ENCODE measurements around the gene CXCL14. TPM values are rescaled to one million over a fixed set of nuclear protein-coding genes. Genes with fewer than 3 reads are reported as not detected.

Gene CXCL14
- total and polyA plus RNA-seq, 2 donors (not counting 1 experiment from before 2014, with no cell fraction given): not detected

DNA sequence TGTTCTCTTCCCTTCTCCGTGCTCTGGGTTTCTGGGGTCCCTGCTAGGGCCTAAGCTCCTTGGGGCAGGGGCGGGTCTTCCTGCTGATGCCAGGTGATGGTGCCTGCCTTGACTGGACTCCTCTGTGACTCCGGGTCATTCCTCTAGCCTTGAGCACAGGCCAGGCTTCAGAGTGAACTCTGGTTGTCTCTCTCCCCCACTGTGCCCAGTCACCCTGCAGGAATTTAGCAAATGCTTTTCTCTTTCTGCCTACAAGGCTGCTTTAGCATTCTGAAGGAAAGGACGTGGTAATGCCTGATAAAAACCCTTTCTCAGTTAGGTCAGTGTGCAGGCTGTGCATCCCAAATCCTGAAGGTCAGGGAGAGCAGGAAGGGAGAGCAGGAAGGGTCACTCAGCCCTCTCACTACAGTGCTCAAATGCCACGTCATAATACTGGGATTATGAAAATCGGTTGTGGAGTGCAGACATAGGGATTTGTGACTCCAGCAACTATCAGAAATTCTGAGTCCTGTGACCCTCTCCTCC lies 2.7 kb downstream of the CXCL14 start:
- H4K20me1 ChIP-seq (ENCODE audit: control insufficient read depth, insufficient read depth, low read length, poor library complexity, severe bottlenecking): no peaks in the 10 kb centered on the region
- no peak overlapping the region for H2AFZ ChIP-seq (ENCODE audit: insufficient read depth, low read depth, low read length, poor library complexity, severe bottlenecking)
- ATAC-seq (ENCODE audit: low read depth): no peak
- CTCF ChIA-PET: no interaction called here
- Mint-ChIP-seq H3K27ac (no peak overlapping the region), H3K9me3 (ENCODE audit: insufficient read depth) (no peaks in the 10 kb centered on the region), H3K4me1 (no peaks in the 10 kb centered on the region), H3K27me3 (peaks cover 47% of the 10 kb centered on the region), H3K4me3 (no peak overlapping the region)
- H3K9me3 ChIP-seq (ENCODE audit: control extremely low read depth in 1 of 3, control insufficient read depth in 2 of 3, insufficient read depth in 1 of 3, low read length in 2 of 3): no peaks in the 10 kb centered on the region
- no peaks in the 10 kb centered on the region for H3K79me2 ChIP-seq (ENCODE audit: control insufficient read depth, insufficient read depth, low read length)
- intact Hi-C loops (cut with micrococcal nuclease): no loop called here
- POLR2A ChIA-PET: no interaction called here
- no peak overlapping the region for H3K27ac ChIP-seq (ENCODE audit: low read length in 2 of 2)
- WGBS (ENCODE audit: insufficient coverage): 77% methylated on average over 3 of the region's 6 CpGs
- DNase-seq: no peak
- H3K4me3 ChIP-seq (ENCODE audit: control extremely low read depth in 1 of 5, extremely low read depth in 1 of 5, insufficient read depth in 1 of 5, low read depth in 2 of 5, low read length in 4 of 5): no peak overlapping the region
- peaks cover 0 to 36% (median 4%) of the 10 kb centered on the region in 4 experiments for H3K27me3 ChIP-seq (replicated peaks in 1 of 4; ENCODE audit: control extremely low read depth in 1 of 4, control insufficient read depth in 3 of 4, insufficient read depth in 4 of 4, low read length in 3 of 4)
- no peak overlapping the region for H3K9ac ChIP-seq (ENCODE audit: low read length)
- no peak overlapping the region for H3K4me2 ChIP-seq (replicated peaks; ENCODE audit: low read depth, low read length, poor library complexity, severe bottlenecking)
- TF ChIP-seq, protein P1, sequence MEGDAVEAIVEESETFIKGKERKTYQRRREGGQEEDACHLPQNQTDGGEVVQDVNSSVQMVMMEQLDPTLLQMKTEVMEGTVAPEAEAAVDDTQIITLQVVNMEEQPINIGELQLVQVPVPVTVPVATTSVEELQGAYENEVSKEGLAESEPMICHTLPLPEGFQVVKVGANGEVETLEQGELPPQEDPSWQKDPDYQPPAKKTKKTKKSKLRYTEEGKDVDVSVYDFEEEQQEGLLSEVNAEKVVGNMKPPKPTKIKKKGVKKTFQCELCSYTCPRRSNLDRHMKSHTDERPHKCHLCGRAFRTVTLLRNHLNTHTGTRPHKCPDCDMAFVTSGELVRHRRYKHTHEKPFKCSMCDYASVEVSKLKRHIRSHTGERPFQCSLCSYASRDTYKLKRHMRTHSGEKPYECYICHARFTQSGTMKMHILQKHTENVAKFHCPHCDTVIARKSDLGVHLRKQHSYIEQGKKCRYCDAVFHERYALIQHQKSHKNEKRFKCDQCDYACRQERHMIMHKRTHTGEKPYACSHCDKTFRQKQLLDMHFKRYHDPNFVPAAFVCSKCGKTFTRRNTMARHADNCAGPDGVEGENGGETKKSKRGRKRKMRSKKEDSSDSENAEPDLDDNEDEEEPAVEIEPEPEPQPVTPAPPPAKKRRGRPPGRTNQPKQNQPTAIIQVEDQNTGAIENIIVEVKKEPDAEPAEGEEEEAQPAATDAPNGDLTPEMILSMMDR (IDR thresholded peaks at IDR 0.05): no peak
- TF ChIP-seq EZH2 (IDR thresholded peaks at IDR 0.05; ENCODE audit: borderline replicate concordance, insufficient read depth, low read depth, low read length, poor library complexity, severe bottlenecking): no peak
- H3K4me1 ChIP-seq (ENCODE audit: control insufficient read depth in 2 of 2, insufficient read depth in 2 of 2, low read length in 2 of 2): no peaks in the 10 kb centered on the region
- H3K36me3 ChIP-seq (replicated peaks in 1 of 2; ENCODE audit: control extremely low read depth in 1 of 2, control insufficient read depth in 1 of 2, extremely low read depth in 1 of 2, insufficient read depth in 2 of 2, low read length in 1 of 2): no peaks in the 10 kb centered on the region

DNA sequence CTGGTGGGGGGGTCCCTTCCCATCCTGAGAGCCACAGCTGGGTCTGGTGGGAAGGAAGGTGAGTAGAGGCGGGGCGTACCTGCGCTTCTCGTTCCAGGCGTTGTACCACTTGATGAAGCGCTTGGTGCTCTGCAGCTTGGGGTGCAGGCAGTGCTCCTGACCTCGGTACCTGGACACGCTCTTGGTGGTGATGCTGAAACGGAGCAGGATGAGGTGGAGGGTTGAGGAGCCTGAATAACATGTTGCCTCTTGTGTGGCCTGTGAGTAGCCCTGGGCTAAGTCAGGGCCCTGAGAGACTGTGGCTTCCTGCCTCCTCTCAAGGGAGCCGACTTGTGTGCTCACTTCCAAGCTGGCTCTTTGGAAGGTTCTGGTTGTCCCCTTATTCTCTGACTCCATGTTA lies 4.3 kb downstream of the CXCL14 start:
- ATAC-seq (ENCODE audit: low read depth) (no peak), DNase-seq (no peak)
- Histone ChIP-seq H3K9ac (ENCODE audit: low read length) (no peak overlapping the region), H3K36me3 (replicated peaks in 1 of 2; ENCODE audit: control extremely low read depth in 1 of 2, control insufficient read depth in 1 of 2, extremely low read depth in 1 of 2, insufficient read depth in 2 of 2, low read length in 1 of 2) (no peaks in the 10 kb centered on the region), H3K27me3 (replicated peaks in 1 of 4; ENCODE audit: control extremely low read depth in 1 of 4, control insufficient read depth in 3 of 4, insufficient read depth in 4 of 4, low read length in 3 of 4) (peaks cover 0 to 35% (median 2%) of the 10 kb centered on the region in 4 experiments), H3K27ac (ENCODE audit: low read length in 2 of 2) (no peak overlapping the region), H3K4me2 (replicated peaks; ENCODE audit: low read depth, low read length, poor library complexity, severe bottlenecking) (no peak overlapping the region), H3K9me3 (ENCODE audit: control extremely low read depth in 1 of 3, control insufficient read depth in 2 of 3, insufficient read depth in 1 of 3, low read length in 2 of 3) (no peaks in the 10 kb centered on the region), H2AFZ (ENCODE audit: insufficient read depth, low read depth, low read length, poor library complexity, severe bottlenecking) (no peak overlapping the region), H3K4me1 (ENCODE audit: control insufficient read depth in 2 of 2, insufficient read depth in 2 of 2, low read length in 2 of 2) (no peaks in the 10 kb centered on the region), H3K79me2 (ENCODE audit: control insufficient read depth, insufficient read depth, low read length) (no peaks in the 10 kb centered on the region), H4K20me1 (ENCODE audit: control insufficient read depth, insufficient read depth, low read length, poor library complexity, severe bottlenecking) (no peaks in the 10 kb centered on the region), H3K4me3 (ENCODE audit: control extremely low read depth in 1 of 5, extremely low read depth in 1 of 5, insufficient read depth in 1 of 5, low read depth in 2 of 5, low read length in 4 of 5) (no peak overlapping the region)
- Mint-ChIP-seq H3K27ac (no peak overlapping the region), H3K9me3 (ENCODE audit: insufficient read depth) (no peaks in the 10 kb centered on the region), H3K27me3 (peaks cover 34% of the 10 kb centered on the region), H3K4me3 (no peak overlapping the region), H3K4me1 (no peaks in the 10 kb centered on the region)
- ChIA-PET CTCF (interaction anchor here (1.0 kb wide), 1 partner anchor 8 kb away, joined by 4 read pairs; no protein-coding TSS in a partner anchor), POLR2A (no interaction called here)
- TF ChIP-seq, protein P1 (IDR thresholded peaks at IDR 0.05): no peak
- TF ChIP-seq EZH2 (IDR thresholded peaks at IDR 0.05; ENCODE audit: borderline replicate concordance, insufficient read depth, low read depth, low read length, poor library complexity, severe bottlenecking): no peak
- 96% methylated on average over 10 of the region's 10 CpGs for WGBS (ENCODE audit: insufficient coverage)
- intact Hi-C loops (cut with micrococcal nuclease): no loop called here

Data from B cell (primary cell).